ENCODE data around the gene PXT1. TPM values are rescaled to one million over a fixed set of nuclear protein-coding genes. Genes with fewer than 3 reads are reported as not detected.

The PXT1 gene
- total and polyA plus RNA-seq, 2 experiments from 2014 or later = not detected

GRCh38 chr6:36442103-36442670 lies 467 bp downstream of the PXT1 start:
- H2AFZ ChIP-seq = peak overlapping the region; percentile 95
- H3K4me1 ChIP-seq (ENCODE audit: insufficient read depth) = peaks cover 31% of the 10 kb centered on the region
- H3K4me3 ChIP-seq = peak overlapping the region; percentile 74
- H3K27ac ChIP-seq = peak overlapping the region; percentile 99
- peak overlapping the region; percentile 72 for H3K4me2 ChIP-seq
- H3K27me3 ChIP-seq = no peaks in the 10 kb centered on the region
- no peaks in the 10 kb centered on the region for H3K9me2 ChIP-seq (replicated peaks; ENCODE audit: insufficient read depth)
- DNase-seq (ENCODE audit: low spot score) = no peak
- H4K20me1 ChIP-seq (ENCODE audit: insufficient read depth, poor library complexity, severe bottlenecking) = no peaks in the 10 kb centered on the region
- TF ChIP-seq, protein P1, sequence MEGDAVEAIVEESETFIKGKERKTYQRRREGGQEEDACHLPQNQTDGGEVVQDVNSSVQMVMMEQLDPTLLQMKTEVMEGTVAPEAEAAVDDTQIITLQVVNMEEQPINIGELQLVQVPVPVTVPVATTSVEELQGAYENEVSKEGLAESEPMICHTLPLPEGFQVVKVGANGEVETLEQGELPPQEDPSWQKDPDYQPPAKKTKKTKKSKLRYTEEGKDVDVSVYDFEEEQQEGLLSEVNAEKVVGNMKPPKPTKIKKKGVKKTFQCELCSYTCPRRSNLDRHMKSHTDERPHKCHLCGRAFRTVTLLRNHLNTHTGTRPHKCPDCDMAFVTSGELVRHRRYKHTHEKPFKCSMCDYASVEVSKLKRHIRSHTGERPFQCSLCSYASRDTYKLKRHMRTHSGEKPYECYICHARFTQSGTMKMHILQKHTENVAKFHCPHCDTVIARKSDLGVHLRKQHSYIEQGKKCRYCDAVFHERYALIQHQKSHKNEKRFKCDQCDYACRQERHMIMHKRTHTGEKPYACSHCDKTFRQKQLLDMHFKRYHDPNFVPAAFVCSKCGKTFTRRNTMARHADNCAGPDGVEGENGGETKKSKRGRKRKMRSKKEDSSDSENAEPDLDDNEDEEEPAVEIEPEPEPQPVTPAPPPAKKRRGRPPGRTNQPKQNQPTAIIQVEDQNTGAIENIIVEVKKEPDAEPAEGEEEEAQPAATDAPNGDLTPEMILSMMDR (IDR thresholded peaks at IDR 0.05; ENCODE audit: poor library complexity) = no peak
- no peak for TF ChIP-seq EZH2phosphoT487 (IDR thresholded peaks at IDR 0.05; ENCODE audit: low read depth, severe bottlenecking, unreplicated experiment)
- TF ChIP-seq EZH2 (IDR thresholded peaks at IDR 0.05; ENCODE audit: borderline replicate concordance) = no peak
- no peaks in the 10 kb centered on the region for H3K36me3 ChIP-seq (replicated peaks; ENCODE audit: insufficient read depth, low read depth)
- H3K79me2 ChIP-seq = peaks cover 41% of the 10 kb centered on the region
- WGBS (ENCODE audit: low lambda C conversion rate, missing lambda C conversion rate) = 66% methylated on average over 12 of the region's 12 CpGs
- no peaks in the 10 kb centered on the region for H3K9me3 ChIP-seq (ENCODE audit: low read depth)

- peaks cover 31% of the 10 kb centered on the region for H3K4me1 ChIP-seq (ENCODE audit: insufficient read depth)
- no peaks in the 10 kb centered on the region for H3K9me2 ChIP-seq (replicated peaks; ENCODE audit: insufficient read depth)
- H3K27me3 ChIP-seq = no peaks in the 10 kb centered on the region
- H4K20me1 ChIP-seq (ENCODE audit: insufficient read depth, poor library complexity, severe bottlenecking) = no peaks in the 10 kb centered on the region
- H3K9me3 ChIP-seq (ENCODE audit: low read depth) = no peaks in the 10 kb centered on the region
- no peak overlapping the region for H3K4me3 ChIP-seq
- H3K36me3 ChIP-seq (replicated peaks; ENCODE audit: insufficient read depth, low read depth) = no peaks in the 10 kb centered on the region
- peak overlapping the region; percentile 99 for H3K27ac ChIP-seq
- H2AFZ ChIP-seq = peak overlapping the region; percentile 27
- WGBS (ENCODE audit: low lambda C conversion rate, missing lambda C conversion rate) = 25% methylated on average over 8 of the region's 8 CpGs
- TF ChIP-seq EZH2phosphoT487 (IDR thresholded peaks at IDR 0.05; ENCODE audit: low read depth, severe bottlenecking, unreplicated experiment) = no peak
- TF ChIP-seq, protein P1 (IDR thresholded peaks at IDR 0.05; ENCODE audit: poor library complexity) = no peak
- TF ChIP-seq EZH2 (IDR thresholded peaks at IDR 0.05; ENCODE audit: borderline replicate concordance) = no peak
- DNase-seq (ENCODE audit: low spot score) = peak; percentile 95
- H3K79me2 ChIP-seq = peaks cover 33% of the 10 kb centered on the region
- H3K4me2 ChIP-seq = peak overlapping the region; percentile 72
Measured at GRCh38 chr6:36441307-36441894, 1.3 kb downstream of the PXT1 start.

DNA sequence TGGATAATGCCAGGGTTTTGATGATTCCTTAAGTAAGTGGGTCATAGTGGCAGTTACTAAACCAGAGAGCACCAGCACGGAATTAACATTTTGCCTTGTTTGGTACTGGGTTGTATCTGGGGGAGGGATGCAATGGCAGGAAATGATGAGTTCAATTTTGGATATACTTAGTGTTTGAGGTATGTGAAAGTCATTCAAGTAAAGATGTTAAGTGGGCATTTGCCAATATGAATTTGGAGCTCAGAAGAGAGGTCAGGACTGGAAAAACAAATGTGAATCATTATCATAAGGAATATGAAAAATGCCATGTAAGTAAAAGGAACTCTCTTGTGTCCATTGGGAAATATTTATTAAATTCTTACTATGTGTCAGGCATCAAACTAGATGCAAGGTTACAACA lies 6.2 kb downstream of the PXT1 start:
- DNase-seq (ENCODE audit: low spot score) = no peak
- peaks cover 5% of the 10 kb centered on the region for H3K4me1 ChIP-seq (ENCODE audit: insufficient read depth)
- WGBS (ENCODE audit: low lambda C conversion rate, missing lambda C conversion rate) = 91% methylated on average over 1 of the region's 1 CpG
- no peak overlapping the region for H3K4me2 ChIP-seq
- no peaks in the 10 kb centered on the region for H3K9me2 ChIP-seq (replicated peaks; ENCODE audit: insufficient read depth)
- H3K79me2 ChIP-seq = no peaks in the 10 kb centered on the region
- no peak overlapping the region for H3K27ac ChIP-seq
- no peaks in the 10 kb centered on the region for H3K36me3 ChIP-seq (replicated peaks; ENCODE audit: insufficient read depth, low read depth)
- no peak overlapping the region for H2AFZ ChIP-seq
- no peaks in the 10 kb centered on the region for H4K20me1 ChIP-seq (ENCODE audit: insufficient read depth, poor library complexity, severe bottlenecking)
- no peaks in the 10 kb centered on the region for H3K27me3 ChIP-seq
- TF ChIP-seq, protein P1 (IDR thresholded peaks at IDR 0.05; ENCODE audit: poor library complexity) = no peak
- no peak for TF ChIP-seq EZH2 (IDR thresholded peaks at IDR 0.05; ENCODE audit: borderline replicate concordance)
- no peak for TF ChIP-seq EZH2phosphoT487 (IDR thresholded peaks at IDR 0.05; ENCODE audit: low read depth, severe bottlenecking, unreplicated experiment)
- no peaks in the 10 kb centered on the region for H3K9me3 ChIP-seq (ENCODE audit: low read depth)
- no peak overlapping the region for H3K4me3 ChIP-seq
